WERI-Rb-1 (cell line): Measurements from ENCODE around the gene SLC9A3.

Experiments
- DNase-seq: peaks from one replicate; pipeline ENCODE4 v3.0.0-alpha.2; 2020
- H3K27ac ChIP-seq: fragments of 250-450 bp; sonication (Bioruptor Pico); 2 replicates; pipeline ENCODE4 v1.5.1; 2020; ENCODE audit warnings: mild to moderate bottlenecking, moderate library complexity
- H3K27me3 ChIP-seq: fragments of 250-450 bp; sonication (Bioruptor Pico); 2 replicates; pipeline ENCODE4 v1.5.1; 2021; ENCODE audit warnings: mild to moderate bottlenecking, low read depth, moderate library complexity; ENCODE audit not compliant: insufficient read depth, severe bottlenecking
- H3K36me3 ChIP-seq: fragments of 250-450 bp; sonication (Bioruptor Pico); 2 replicates; pipeline ENCODE4 v1.5.1; 2020; ENCODE audit warnings: mild to moderate bottlenecking, moderate library complexity
- H3K4me3 ChIP-seq: 2 replicates; pipeline ENCODE4 v1.5.1; 2011; ENCODE audit warnings: low read depth, mild to moderate bottlenecking, control low read depth, low read length
- H3K9me3 ChIP-seq: fragments of 250-450 bp; sonication (Bioruptor Pico); 2 replicates; pipeline ENCODE4 v1.5.1; 2021; ENCODE audit warnings: mild to moderate bottlenecking, moderate library complexity; ENCODE audit not compliant: severe bottlenecking
- CTCF ChIP-seq: IDR thresholded peaks from 2 replicates; pipeline ENCODE4 v1.5.1; 2011; ENCODE audit warnings: low read depth, mild to moderate bottlenecking, control low read depth, inconsistent platforms, low read length

The SLC9A3 gene

GRCh38 chr5:567664-568060 lies 43.4 kb upstream of the SLC9A3 start:
- no peaks in the 10 kb centered on the region for H3K9me3 ChIP-seq
- H3K36me3 ChIP-seq: no peaks in the 10 kb centered on the region
- H3K27me3 ChIP-seq: no peaks in the 10 kb centered on the region
- no peak overlapping the region for H3K27ac ChIP-seq
- TF ChIP-seq CTCF: no peak
- H3K4me3 ChIP-seq: no peak overlapping the region
- no peak for DNase-seq

GRCh38 chr5:566636-567309 lies 42.5 kb upstream of the SLC9A3 start:
- no peaks in the 10 kb centered on the region for H3K9me3 ChIP-seq
- no peaks in the 10 kb centered on the region for H3K27me3 ChIP-seq
- no peaks in the 10 kb centered on the region for H3K36me3 ChIP-seq
- H3K27ac ChIP-seq: no peak overlapping the region
- TF ChIP-seq CTCF: no peak
- no peak overlapping the region for H3K4me3 ChIP-seq
- DNase-seq: no peak

- DNase-seq: peak; percentile 66
- Histone ChIP-seq H3K36me3 (no peaks in the 10 kb centered on the region), H3K27me3 (no peaks in the 10 kb centered on the region), H3K9me3 (no peaks in the 10 kb centered on the region), H3K27ac (no peak overlapping the region; the same call in 1 of the 2 replicates), H3K4me3 (peak overlapping the region; percentile 37)
- peak; percentile 63 for TF ChIP-seq CTCF
Observed at GRCh38 chr5:565782-566440, 41.7 kb upstream of the SLC9A3 start.

- no peak for TF ChIP-seq CTCF
- Histone ChIP-seq H3K36me3 (no peaks in the 10 kb centered on the region), H3K4me3 (no peak overlapping the region), H3K27me3 (no peaks in the 10 kb centered on the region), H3K9me3 (no peaks in the 10 kb centered on the region), H3K27ac (no peak overlapping the region)
- DNase-seq: no peak
Observed at GRCh38 chr5:561408-561807, 37.2 kb upstream of the SLC9A3 start.

- H3K27me3 ChIP-seq: no peaks in the 10 kb centered on the region
- DNase-seq: no peak
- H3K27ac ChIP-seq: no peak overlapping the region
- no peak for TF ChIP-seq CTCF
- H3K9me3 ChIP-seq: no peaks in the 10 kb centered on the region
- H3K36me3 ChIP-seq: no peaks in the 10 kb centered on the region
- no peak overlapping the region for H3K4me3 ChIP-seq
Observed at GRCh38 chr5:560792-561166, 36.5 kb upstream of the SLC9A3 start.
